CD14-positive monocyte (primary cell): Measurements from ENCODE around the gene TAMM41. TPM values are rescaled to one million over a fixed set of nuclear protein-coding genes. Genes with fewer than 3 reads are reported as not detected.

ENCODE experiments used
- DNase-seq, 3 donors: peaks; one replicate each; pipeline ENCODE4 v3.0.0-alpha.2; 2011 to 2022
- H2AFZ ChIP-seq: 2 replicates; pipeline ENCODE4 v1.6.0; 2012; ENCODE audit warnings: mild to moderate bottlenecking, low read depth, low read length, inconsistent platforms; ENCODE audit not compliant: insufficient read depth, poor library complexity, severe bottlenecking
- H3K27ac ChIP-seq, 2 donors: 1 replicate in 1 of 2; 2 replicates in 1 of 2; pipeline ENCODE4 v1.5.1; 2012 to 2013; ENCODE audit warnings: low read length in 2 of 2, control low read depth in 1 of 2, inconsistent platforms in 1 of 2, low read depth in 1 of 2, mild to moderate bottlenecking in 1 of 2
- H3K27me3 ChIP-seq, 2 donors: one replicate each; pipeline versions ENCODE4 v1.6.0 to v1.6.1; 2011 to 2013; ENCODE audit warnings: low read length in 2 of 2; ENCODE audit not compliant: control insufficient read depth in 2 of 2, insufficient read depth in 2 of 2
- H3K36me3 ChIP-seq, 2 donors: replicated peaks in 1 of 2; 1 replicate in 1 of 2; 2 replicates in 1 of 2; pipeline versions ENCODE4 v1.5.1 to v1.6.1; 2012 to 2013; ENCODE audit warnings: low read length in 2 of 2, control low read depth in 1 of 2, inconsistent platforms in 1 of 2, mild to moderate bottlenecking in 1 of 2; ENCODE audit not compliant: insufficient read depth in 2 of 2, control insufficient read depth in 1 of 2
- H3K4me1 ChIP-seq, 2 donors: 1 replicate in 1 of 2; 2 replicates in 1 of 2; pipeline versions ENCODE4 v1.5.1 to v1.6.1; 2012 to 2013; ENCODE audit warnings: low read length in 2 of 2, control low read depth in 1 of 2, inconsistent platforms in 1 of 2, mild to moderate bottlenecking in 1 of 2, moderate library complexity in 1 of 2; ENCODE audit not compliant: insufficient read depth in 2 of 2, control insufficient read depth in 1 of 2
- H3K4me2 ChIP-seq: replicated peaks from 2 replicates; pipeline ENCODE3; 2012; ENCODE audit warnings: low read length, moderate library complexity, mild to moderate bottlenecking; ENCODE audit not compliant: poor library complexity, severe bottlenecking; ENCODE audit errors: extremely low read depth
- H3K4me3 ChIP-seq, 3 experiments: fragments of 200-600 bp in 1 of 3; sonication (generic) in 1 of 3; replicated peaks in 1 of 3; 1 replicate in 2 of 3; 2 replicates in 1 of 3; pipeline ENCODE4 v1.5.1; 2011 to 2013; ENCODE audit warnings: low read length in 3 of 3, mild to moderate bottlenecking in 3 of 3, control low read depth in 2 of 3, low read depth in 2 of 3, inconsistent platforms in 1 of 3, moderate library complexity in 1 of 3
- H3K79me2 ChIP-seq: 2 replicates; pipeline ENCODE4 v1.6.0; 2012; ENCODE audit warnings: mild to moderate bottlenecking, control low read depth, inconsistent platforms, low read length, moderate library complexity; ENCODE audit not compliant: insufficient read depth
- H3K9ac ChIP-seq: 2 replicates; pipeline ENCODE4 v1.6.0; 2017; ENCODE audit warnings: low read length, mild to moderate bottlenecking; ENCODE audit not compliant: insufficient read depth, poor library complexity, severe bottlenecking
- H3K9me3 ChIP-seq, 2 donors: replicated peaks in 1 of 2; 1 replicate in 1 of 2; 2 replicates in 1 of 2; pipeline versions ENCODE4 v1.5.1 to v1.6.1; 2012 to 2013; ENCODE audit warnings: low read length in 2 of 2, control low read depth in 1 of 2; ENCODE audit not compliant: control insufficient read depth in 1 of 2, insufficient read depth in 1 of 2
- H4K20me1 ChIP-seq: 2 replicates; pipeline ENCODE4 v1.6.0; 2012; ENCODE audit warnings: mild to moderate bottlenecking, low read length, control low read depth, moderate library complexity; ENCODE audit not compliant: insufficient read depth
- H3K27ac Mint-ChIP-seq, 7 donors: one replicate each; pipeline ENCODE4 v1.8.0; 2020; ENCODE audit warnings: mild to moderate bottlenecking in 7 of 7, mixed read lengths in 7 of 7, moderate library complexity in 6 of 7, inconsistent platforms in 2 of 7
- H3K27me3 Mint-ChIP-seq, 3 donors: one replicate each; pipeline ENCODE4 v1.8.0; 2021 to 2022; ENCODE audit warnings: low read depth in 3 of 3, mild to moderate bottlenecking in 3 of 3, mixed read lengths in 3 of 3, moderate library complexity in 3 of 3, inconsistent platforms in 1 of 3
- H3K36me3 Mint-ChIP-seq, 2 donors: one replicate each; pipeline ENCODE4 v1.8.0; 2020; ENCODE audit warnings: mixed read lengths in 2 of 2, inconsistent platforms in 1 of 2, mild to moderate bottlenecking in 1 of 2
- H3K4me1 Mint-ChIP-seq: one replicate; pipeline ENCODE4 v1.8.0; 2020; ENCODE audit warnings: mild to moderate bottlenecking, mixed read lengths
- H3K4me3 Mint-ChIP-seq, 2 donors: one replicate each; pipeline ENCODE4 v1.8.0; 2020; ENCODE audit warnings: mild to moderate bottlenecking in 2 of 2, mixed read lengths in 2 of 2, moderate library complexity in 1 of 2
- H3K9me3 Mint-ChIP-seq, 7 donors: one replicate each; pipeline ENCODE4 v1.8.0; 2020 to 2022; ENCODE audit warnings: mixed read lengths in 7 of 7, mild to moderate bottlenecking in 6 of 7, moderate library complexity in 6 of 7, inconsistent platforms in 2 of 7
- WGBS: methylation state at CpG from one replicate; pipeline ENCODE4 v1.1.5; 2013; ENCODE audit warnings: missing lambda C conversion rate; ENCODE audit not compliant: insufficient coverage; 5-methylcytosine and 5-hydroxymethylcytosine counted together
- intact Hi-C, 2 donors: fragments of 100-400 bp; cut with micrococcal nuclease; formaldehyde crosslinking; loops; one replicate each; pipeline versions ENCODE4 v1.15.0 to v1.15.1; 2023
- polyA plus RNA-seq, 3 donors: library from polyadenylated mRNA; depleted of rRNA in 1 of 3; unstranded in 2 of 3; stranded (reverse) in 1 of 3; fragments of 300-500 nt in 2 of 3; fragments of >200 nt in 1 of 3; fragmentation: Illumina TruSeq in 2 of 3; gene quantifications; 1 replicate in 2 of 3; 2 replicates in 1 of 3; pipeline ENCODE4 v1.2.3, GENCODE V29; 2012 to 2021
- TF ChIP-seq, protein P1 (sequence below): fragments of 200-600 bp; IDR thresholded peaks from one replicate; pipeline ENCODE4 v1.8.0; 2022; ENCODE audit warnings: antibody characterized with exemption, mild to moderate bottlenecking

The TAMM41 gene
- polyA plus RNA-seq, 3 donors = 3.7 to 10.8 (median 5.0) TPM

- WGBS = no CpG with 5 or more reads among the region's 1 CpG
- H3K4me3 ChIP-seq = no peak overlapping the region
- DNase-seq = no peak
- no peaks in the 10 kb centered on the region for H3K9me3 ChIP-seq
- no peak overlapping the region for H2AFZ ChIP-seq
- no peak overlapping the region for H3K4me2 ChIP-seq
- H3K27ac ChIP-seq = no peak overlapping the region
- Mint-ChIP-seq H3K4me3 (no peak overlapping the region), H3K36me3 (peaks cover 69 to 86% of the 10 kb centered on the region in 2 donors), H3K9me3 (no peaks in the 10 kb centered on the region), H3K27me3 (no peaks in the 10 kb centered on the region), H3K4me1 (no peaks in the 10 kb centered on the region), H3K27ac (no peak overlapping the region)
- intact Hi-C loops = no loop called here
- H3K4me1 ChIP-seq = no peaks in the 10 kb centered on the region
- no peaks in the 10 kb centered on the region for H4K20me1 ChIP-seq
- no peak overlapping the region for H3K9ac ChIP-seq
- TF ChIP-seq, protein P1, sequence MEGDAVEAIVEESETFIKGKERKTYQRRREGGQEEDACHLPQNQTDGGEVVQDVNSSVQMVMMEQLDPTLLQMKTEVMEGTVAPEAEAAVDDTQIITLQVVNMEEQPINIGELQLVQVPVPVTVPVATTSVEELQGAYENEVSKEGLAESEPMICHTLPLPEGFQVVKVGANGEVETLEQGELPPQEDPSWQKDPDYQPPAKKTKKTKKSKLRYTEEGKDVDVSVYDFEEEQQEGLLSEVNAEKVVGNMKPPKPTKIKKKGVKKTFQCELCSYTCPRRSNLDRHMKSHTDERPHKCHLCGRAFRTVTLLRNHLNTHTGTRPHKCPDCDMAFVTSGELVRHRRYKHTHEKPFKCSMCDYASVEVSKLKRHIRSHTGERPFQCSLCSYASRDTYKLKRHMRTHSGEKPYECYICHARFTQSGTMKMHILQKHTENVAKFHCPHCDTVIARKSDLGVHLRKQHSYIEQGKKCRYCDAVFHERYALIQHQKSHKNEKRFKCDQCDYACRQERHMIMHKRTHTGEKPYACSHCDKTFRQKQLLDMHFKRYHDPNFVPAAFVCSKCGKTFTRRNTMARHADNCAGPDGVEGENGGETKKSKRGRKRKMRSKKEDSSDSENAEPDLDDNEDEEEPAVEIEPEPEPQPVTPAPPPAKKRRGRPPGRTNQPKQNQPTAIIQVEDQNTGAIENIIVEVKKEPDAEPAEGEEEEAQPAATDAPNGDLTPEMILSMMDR = no peak
- no peaks in the 10 kb centered on the region for H3K79me2 ChIP-seq
- peaks cover 65 to 93% of the 10 kb centered on the region in 2 donors for H3K36me3 ChIP-seq
- H3K27me3 ChIP-seq = no peaks in the 10 kb centered on the region
These were observed 19.9 kb downstream of the TAMM41 start for GRCh38 chr3:11826628-11827265.

- H3K4me1 ChIP-seq = no peaks in the 10 kb centered on the region
- intact Hi-C loops = no loop called here
- WGBS = 95% methylated on average over 3 of the region's 5 CpGs
- no peaks in the 10 kb centered on the region for H4K20me1 ChIP-seq
- no peak overlapping the region for H3K4me3 ChIP-seq
- Mint-ChIP-seq H3K27ac (no peak overlapping the region), H3K27me3 (peaks cover 0 to 1% (median 0%) of the 10 kb centered on the region in 3 donors), H3K36me3 (peaks cover 76 to 91% of the 10 kb centered on the region in 2 donors), H3K4me3 (no peak overlapping the region), H3K4me1 (no peaks in the 10 kb centered on the region), H3K9me3 (no peaks in the 10 kb centered on the region)
- H3K9ac ChIP-seq = no peak overlapping the region
- no peak overlapping the region for H2AFZ ChIP-seq
- no peaks in the 10 kb centered on the region for H3K27me3 ChIP-seq
- peaks cover 68 to 93% of the 10 kb centered on the region in 2 donors for H3K36me3 ChIP-seq
- TF ChIP-seq, protein P1 = no peak
- DNase-seq = no peak
- H3K4me2 ChIP-seq = no peak overlapping the region
- no peaks in the 10 kb centered on the region for H3K79me2 ChIP-seq
- no peak overlapping the region for H3K27ac ChIP-seq
- no peaks in the 10 kb centered on the region for H3K9me3 ChIP-seq
These were observed 21.4 kb downstream of the TAMM41 start for GRCh38 chr3:11825301-11825700.
